H9 (cell line): Measurements from ENCODE around the gene TERB1. TPM values are rescaled to one million over a fixed set of nuclear protein-coding genes. Genes with fewer than 3 reads are reported as not detected.

ENCODE experiments used
- DNase-seq: peaks from one replicate; pipeline ENCODE4 v3.0.0-alpha.2; 2017
- H2AFZ ChIP-seq: one replicate; pipeline ENCODE4 v1.6.1; 2013; ENCODE audit warnings: mild to moderate bottlenecking, low read length, control low read depth, moderate library complexity
- H2AK5ac ChIP-seq: 2 replicates; pipeline ENCODE4 v1.6.1; 2013; ENCODE audit warnings: low read length, control low read depth, mixed read lengths; ENCODE audit not compliant: insufficient read length
- H2BK120ac ChIP-seq: one replicate; pipeline ENCODE4 v1.6.1; 2013; ENCODE audit warnings: low read depth, mild to moderate bottlenecking, low read length, control low read depth, inconsistent platforms; ENCODE audit not compliant: poor library complexity, severe bottlenecking
- H2BK12ac ChIP-seq: 2 replicates; pipeline ENCODE4 v1.6.1; 2013; ENCODE audit warnings: low read length, control low read depth, mixed read lengths, low read depth; ENCODE audit not compliant: insufficient read length
- H2BK15ac ChIP-seq: 2 replicates; pipeline ENCODE4 v1.6.1; 2013; ENCODE audit warnings: low read depth, low read length, control low read depth
- H2BK20ac ChIP-seq: one replicate; pipeline ENCODE4 v1.6.1; 2013; ENCODE audit warnings: low read depth, mild to moderate bottlenecking, low read length, control low read depth, inconsistent platforms; ENCODE audit not compliant: poor library complexity, severe bottlenecking
- H2BK5ac ChIP-seq: 2 replicates; pipeline ENCODE4 v1.6.1; 2013; ENCODE audit warnings: low read length, control low read depth, mixed read lengths; ENCODE audit not compliant: insufficient read length
- H3K14ac ChIP-seq: 2 replicates; pipeline ENCODE4 v1.6.1; 2013; ENCODE audit warnings: low read length, control low read depth; ENCODE audit not compliant: insufficient read depth
- H3K18ac ChIP-seq: 2 replicates; pipeline ENCODE4 v1.6.1; 2013; ENCODE audit warnings: low read depth, mild to moderate bottlenecking, mixed read lengths, low read length, control low read depth; ENCODE audit not compliant: insufficient read length
- H3K23ac ChIP-seq: 2 replicates; pipeline ENCODE4 v1.6.1; 2013; ENCODE audit warnings: low read length, control low read depth, mixed read lengths, low read depth; ENCODE audit not compliant: insufficient read length
- H3K23me2 ChIP-seq: 2 replicates; pipeline ENCODE4 v1.6.1; 2013; ENCODE audit warnings: low read depth, mild to moderate bottlenecking, mixed read lengths, low read length, control low read depth; ENCODE audit not compliant: insufficient read length, poor library complexity, severe bottlenecking
- H3K27ac ChIP-seq: 2 replicates; pipeline ENCODE4 v1.5.1; 2013; ENCODE audit warnings: low read length, control low read depth, mixed read lengths, low read depth; ENCODE audit not compliant: insufficient read length
- H3K27me3 ChIP-seq: 2 replicates; pipeline ENCODE4 v1.6.1; 2013; ENCODE audit warnings: low read length, control low read depth, inconsistent platforms; ENCODE audit not compliant: insufficient read depth
- H3K4ac ChIP-seq: 2 replicates; pipeline ENCODE4 v1.6.1; 2013; ENCODE audit warnings: low read depth, mild to moderate bottlenecking, control low read depth, inconsistent platforms, low read length, moderate library complexity
- H3K4me1 ChIP-seq: 2 replicates; pipeline ENCODE4 v1.6.1; 2013; ENCODE audit warnings: low read length, control low read depth, inconsistent platforms; ENCODE audit not compliant: insufficient read depth
- H3K4me2 ChIP-seq: 2 replicates; pipeline ENCODE4 v1.6.1; 2013; ENCODE audit warnings: low read length, control low read depth, mixed read lengths; ENCODE audit not compliant: insufficient read length, insufficient read depth
- H3K56ac ChIP-seq: 2 replicates; pipeline ENCODE4 v1.6.1; 2013; ENCODE audit warnings: low read depth, mild to moderate bottlenecking, mixed read lengths, low read length, control low read depth; ENCODE audit not compliant: insufficient read length
- H3K79me1 ChIP-seq: 2 replicates; pipeline ENCODE4 v1.6.1; 2013; ENCODE audit warnings: low read depth, mild to moderate bottlenecking, moderate library complexity, low read length, control low read depth, inconsistent platforms; ENCODE audit not compliant: insufficient read depth, poor library complexity, severe bottlenecking
- H3K79me2 ChIP-seq: 2 replicates; pipeline ENCODE4 v1.6.1; 2013; ENCODE audit warnings: low read length, control low read depth, inconsistent platforms; ENCODE audit not compliant: insufficient read depth
- H3K9ac ChIP-seq: 2 replicates; pipeline ENCODE4 v1.6.1; 2013; ENCODE audit warnings: low read length, control low read depth, mixed read lengths; ENCODE audit not compliant: insufficient read length; ENCODE audit errors: extremely low read depth
- H3K9me3 ChIP-seq: one replicate; pipeline ENCODE4 v1.6.1; 2013; ENCODE audit warnings: low read depth, low read length, inconsistent platforms; ENCODE audit not compliant: control insufficient read depth
- H3T11ph ChIP-seq: one replicate; pipeline ENCODE4 v1.6.1; 2013; ENCODE audit warnings: mild to moderate bottlenecking, low read length, control low read depth, inconsistent platforms
- H4K20me1 ChIP-seq: one replicate; pipeline ENCODE4 v1.6.1; 2013; ENCODE audit not compliant: control insufficient read depth, insufficient read length, insufficient read depth
- H4K5ac ChIP-seq: 2 replicates; pipeline ENCODE4 v1.6.1; 2013; ENCODE audit warnings: low read depth, mild to moderate bottlenecking, mixed read lengths, low read length, control low read depth; ENCODE audit not compliant: insufficient read length
- H4K8ac ChIP-seq: replicated peaks from 2 replicates; pipeline ENCODE4 v1.6.1; 2013; ENCODE audit warnings: low read length, control low read depth, mixed read lengths, low read depth; ENCODE audit not compliant: insufficient read length
- H4K91ac ChIP-seq: 2 replicates; pipeline ENCODE4 v1.6.1; 2013; ENCODE audit warnings: low read depth, mild to moderate bottlenecking, moderate library complexity, mixed read lengths, low read length, control low read depth; ENCODE audit not compliant: insufficient read length
- H3K27ac Mint-ChIP-seq, 3 experiments: 2 replicates in 2 of 3; 3 replicates in 1 of 3; pipeline ENCODE4 v1.8.0; 2020 to 2021; ENCODE audit warnings: mixed read lengths in 3 of 3, mild to moderate bottlenecking in 1 of 3, moderate library complexity in 1 of 3
- H3K27me3 Mint-ChIP-seq: 2 replicates; pipeline ENCODE4 v1.8.0; 2021; ENCODE audit warnings: low read depth, mild to moderate bottlenecking, moderate library complexity, mixed read lengths
- H3K36me3 Mint-ChIP-seq, 3 experiments: 2 replicates in 2 of 3; 3 replicates in 1 of 3; pipeline ENCODE4 v1.8.0; 2020 to 2021; ENCODE audit warnings: low read depth in 3 of 3, mixed read lengths in 3 of 3; ENCODE audit not compliant: insufficient read depth in 1 of 3
- H3K4me1 Mint-ChIP-seq, 2 experiments: 2 replicates each; pipeline ENCODE4 v1.8.0; 2020; ENCODE audit warnings: mixed read lengths in 2 of 2
- H3K4me3 Mint-ChIP-seq, 2 experiments: 2 replicates in 1 of 2; 3 replicates in 1 of 2; pipeline ENCODE4 v1.8.0; 2020 to 2021; ENCODE audit warnings: mild to moderate bottlenecking in 2 of 2, mixed read lengths in 2 of 2, moderate library complexity in 1 of 2
- H3K9me3 Mint-ChIP-seq, 2 experiments: 2 replicates in 1 of 2; 3 replicates in 1 of 2; pipeline ENCODE4 v1.8.0; 2020; ENCODE audit warnings: mild to moderate bottlenecking in 2 of 2, mixed read lengths in 2 of 2, moderate library complexity in 1 of 2
- CTCF ChIP-seq: fragments of 200-600 bp; sonication (generic); conservative IDR thresholded peaks from 3 replicates; pipeline ENCODE4 v1.8.0; 2021; ENCODE audit warnings: antibody characterized with exemption, mild to moderate bottlenecking
- WGBS: extraction: QIAGEN DNeasy Blood & Tissue Kit; methylation state at CpG from one replicate; pipeline ENCODE4 v1.1.7; 2013; ENCODE audit warnings: missing lambda C conversion rate, low lambda C conversion rate, mixed read lengths; ENCODE audit not compliant: insufficient read length; ENCODE audit errors: extremely low coverage; 5-methylcytosine and 5-hydroxymethylcytosine counted together
- total RNA-seq: library from RNA; stranded (reverse); gene quantifications from 2 replicates; pipeline ENCODE4 v1.2.1, GENCODE V29; 2021

TERB1 gene
- total RNA-seq, 1 experiment from 2014 or later = not detected

- Histone ChIP-seq H3K27ac (no peak overlapping the region), H3K27me3 (no peaks in the 10 kb centered on the region), H4K5ac (no peak overlapping the region), H3K14ac (no peak overlapping the region), H2BK120ac (no peak overlapping the region), H2AK5ac (no peak overlapping the region), H3K56ac (no peak overlapping the region), H3K18ac (no peak overlapping the region), H3K4ac (no peak overlapping the region), H3K4me2 (no peak overlapping the region), H2BK20ac (no peak overlapping the region), H3K79me2 (peaks cover 12% of the 10 kb centered on the region), H3K23me2 (peaks cover 8% of the 10 kb centered on the region), H3K79me1 (peaks cover 9% of the 10 kb centered on the region), H3K9me3 (no peaks in the 10 kb centered on the region), H3T11ph (no peak overlapping the region), H2BK15ac (no peak overlapping the region), H4K8ac (no peak overlapping the region), H2BK5ac (no peak overlapping the region), H3K23ac (no peak overlapping the region), H3K9ac (no peak overlapping the region), H4K91ac (no peak overlapping the region), H3K4me1 (no peaks in the 10 kb centered on the region; the same call in 1 of the 2 replicates), H4K20me1 (peaks cover 5% of the 10 kb centered on the region), H2AFZ (no peak overlapping the region), H2BK12ac (no peak overlapping the region)
- Mint-ChIP-seq H3K9me3 (no peaks in the 10 kb centered on the region), H3K27ac (no peak overlapping the region), H3K36me3 (peaks cover 3 to 12% (median 11%) of the 10 kb centered on the region in 3 experiments), H3K27me3 (peaks cover 15% of the 10 kb centered on the region), H3K4me3 (no peak overlapping the region), H3K4me1 (peaks cover 13 to 17% of the 10 kb centered on the region in 2 experiments)
- no peak for TF ChIP-seq CTCF
- no peak for DNase-seq
- no CpG with 5 or more reads among the region's 3 CpGs for WGBS
Observed at GRCh38 chr16:66754819-66755218, 46.6 kb downstream of the TERB1 start.
